Measurements from ENCODE around the gene PHACTR1.
"Not testable (repeated sequence)": the region's sequence is repeated elsewhere in the genome, so short reads cannot be mapped to it uniquely, and the experiment has no call there.

The PHACTR1 gene

GRCh38 chr6:13125841-13126240 is 409.3 kb downstream of the PHACTR1 start:
- no peak overlapping the region for H3K4me3 ChIP-seq (ENCODE audit: low read depth, low read length)
- no peak for TF ChIP-seq CTCF (IDR thresholded peaks at IDR 0.05; ENCODE audit: insufficient read depth, low read depth, low read length, missing control alignments)
- no peak for DNase-seq (ENCODE audit: low read depth)

- no peak overlapping the region for H3K4me3 ChIP-seq (ENCODE audit: low read depth, low read length)
- DNase-seq (ENCODE audit: low read depth): no peak
- no peak for TF ChIP-seq CTCF (IDR thresholded peaks at IDR 0.05; ENCODE audit: insufficient read depth, low read depth, low read length, missing control alignments)
Observed at GRCh38 chr6:13131935-13132661, 415.5 kb downstream of the PHACTR1 start.

GRCh38 chr6:13133894-13134293 is 417.3 kb downstream of the PHACTR1 start:
- H3K4me3 ChIP-seq (ENCODE audit: low read depth, low read length); DNase-seq (ENCODE audit: low read depth): not testable (repeated sequence)

- no peak for DNase-seq (ENCODE audit: low read depth)
- TF ChIP-seq CTCF (IDR thresholded peaks at IDR 0.05; ENCODE audit: insufficient read depth, low read depth, low read length, missing control alignments): no peak
- no peak overlapping the region for H3K4me3 ChIP-seq (ENCODE audit: low read depth, low read length)
Observed at GRCh38 chr6:13135152-13135551, 418.6 kb downstream of the PHACTR1 start.

- H3K4me3 ChIP-seq (ENCODE audit: low read depth, low read length): no peak overlapping the region
- no peak for DNase-seq (ENCODE audit: low read depth)
- no peak for TF ChIP-seq CTCF (IDR thresholded peaks at IDR 0.05; ENCODE audit: insufficient read depth, low read depth, low read length, missing control alignments)
Observed at GRCh38 chr6:13139119-13139518, 422.6 kb downstream of the PHACTR1 start.

- H3K4me3 ChIP-seq (ENCODE audit: low read depth, low read length): no peak overlapping the region
- TF ChIP-seq CTCF (IDR thresholded peaks at IDR 0.05; ENCODE audit: insufficient read depth, low read depth, low read length, missing control alignments): no peak
- DNase-seq (ENCODE audit: low read depth): no peak
Observed at GRCh38 chr6:13140980-13141379, 424.4 kb downstream of the PHACTR1 start.

GRCh38 chr6:13141387-13141786 is 424.8 kb downstream of the PHACTR1 start:
- TF ChIP-seq CTCF (IDR thresholded peaks at IDR 0.05; ENCODE audit: insufficient read depth, low read depth, low read length, missing control alignments): no peak
- DNase-seq (ENCODE audit: low read depth): no peak
- no peak overlapping the region for H3K4me3 ChIP-seq (ENCODE audit: low read depth, low read length)

Data from GM12865 (cell line).